Loucy (cell line): ENCODE data around the gene CMTM3.

Source experiments
- H2AFZ ChIP-seq: fragments of 200-600 bp; sonication (generic); 2 replicates; pipeline ENCODE4 v1.6.0; 2016; ENCODE audit warnings: antibody characterized with exemption, mild to moderate bottlenecking, low read length, moderate library complexity
- H3F3A ChIP-seq: fragments of 200-600 bp; 2 replicates; pipeline ENCODE4 v1.6.0; 2016; ENCODE audit warnings: antibody characterized with exemption, low read depth, mild to moderate bottlenecking
- H3K27me3 ChIP-seq: fragments of 200-600 bp; sonication (generic); 2 replicates; pipeline ENCODE4 v1.6.1; 2014; ENCODE audit warnings: low read length, mild to moderate bottlenecking; ENCODE audit not compliant: insufficient read depth, poor library complexity, severe bottlenecking
- H3K36me3 ChIP-seq: fragments of 200-600 bp; sonication (generic); 2 replicates; pipeline ENCODE4 v1.6.1; 2016; ENCODE audit warnings: low read length; ENCODE audit not compliant: insufficient read depth
- H3K4me1 ChIP-seq: fragments of 200-600 bp; sonication (generic); 2 replicates; pipeline ENCODE4 v1.5.1; 2014; ENCODE audit warnings: low read length, mild to moderate bottlenecking; ENCODE audit not compliant: insufficient read depth, poor library complexity, severe bottlenecking
- H3K4me2 ChIP-seq: fragments of 200-600 bp; sonication (generic); 2 replicates; pipeline ENCODE4 v1.6.0; 2014; ENCODE audit warnings: antibody characterized with exemption, low read length, low read depth, mild to moderate bottlenecking; ENCODE audit not compliant: poor library complexity, severe bottlenecking
- H3K4me3 ChIP-seq: fragments of 200-600 bp; sonication (generic); 2 replicates; pipeline ENCODE4 v1.5.1; 2014; ENCODE audit warnings: low read length, mild to moderate bottlenecking, mixed read lengths; ENCODE audit not compliant: poor library complexity, severe bottlenecking
- H3K79me2 ChIP-seq: fragments of 200-600 bp; sonication (generic); 2 replicates; pipeline ENCODE4 v1.6.1; 2014; ENCODE audit warnings: low read length; ENCODE audit not compliant: insufficient read depth
- H3K9ac ChIP-seq: fragments of 200-600 bp; sonication (generic); 2 replicates; pipeline ENCODE4 v1.6.0; 2014; ENCODE audit warnings: mild to moderate bottlenecking, low read depth, low read length, moderate library complexity; ENCODE audit not compliant: poor library complexity, severe bottlenecking
- H3K9me2 ChIP-seq: fragments of 200-600 bp; sonication (generic); replicated peaks from 2 replicates; pipeline ENCODE4 v1.6.1; 2016; ENCODE audit warnings: low read depth, low read length, mixed read lengths
- H3K9me3 ChIP-seq: fragments of 200-600 bp; sonication (generic); 2 replicates; pipeline ENCODE4 v1.6.1; 2014; ENCODE audit warnings: mild to moderate bottlenecking, antibody characterized with exemption, low read length, low read depth; ENCODE audit not compliant: insufficient read depth
- H4K20me1 ChIP-seq: fragments of 200-600 bp; sonication (generic); 2 replicates; pipeline ENCODE4 v1.6.0; 2014; ENCODE audit warnings: antibody characterized with exemption, low read length, mild to moderate bottlenecking; ENCODE audit not compliant: insufficient read depth, poor library complexity, severe bottlenecking
- EZH2phosphoT487 ChIP-seq: fragments of 200-600 bp; IDR thresholded peaks from 2 replicates; pipeline ENCODE4 v1.6.1; 2018; ENCODE audit warnings: antibody characterized with exemption, mild to moderate bottlenecking, moderate library complexity, borderline replicate concordance
- TF ChIP-seq, protein P1 (sequence below): fragments of 200-600 bp; sonication (generic); conservative IDR thresholded peaks from 2 replicates; pipeline ENCODE4 v1.5.1; 2014; ENCODE audit warnings: mild to moderate bottlenecking, antibody characterized with exemption, low read length

CMTM3 gene

DNA sequence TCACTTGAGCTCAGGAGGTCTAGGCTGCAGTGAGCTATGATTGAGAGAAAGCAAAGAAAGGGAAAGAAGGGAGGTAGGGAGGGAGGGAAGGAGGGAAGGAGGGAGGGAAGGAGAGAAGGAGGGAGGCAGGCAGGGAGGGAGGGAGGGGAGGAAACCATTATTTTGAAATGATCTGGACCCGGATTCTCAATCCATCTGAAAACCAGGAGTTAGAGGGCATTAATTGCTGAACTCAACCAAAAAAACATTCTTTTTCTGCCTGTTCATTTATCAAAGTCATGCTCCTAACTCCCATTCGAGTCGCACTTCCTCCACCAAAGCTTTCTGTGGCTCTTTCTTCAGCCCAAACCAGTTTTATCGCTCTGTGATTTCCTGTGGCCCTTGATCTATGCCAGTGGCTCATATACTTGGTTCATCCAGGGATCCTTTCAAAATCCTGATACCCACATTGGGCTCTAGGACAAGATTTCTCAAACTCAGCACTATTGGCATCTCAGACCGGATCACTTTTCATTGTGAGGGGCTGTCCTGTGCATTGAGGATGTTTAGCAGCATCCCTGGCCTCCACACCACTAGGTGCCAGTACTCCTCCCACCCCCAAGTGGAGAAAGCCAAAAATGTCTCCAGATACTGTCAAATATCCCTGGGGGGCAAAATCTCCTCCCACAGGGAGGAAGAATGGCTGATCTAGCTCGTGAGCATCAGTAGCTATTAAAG, 53.8 kb downstream of the CMTM3 start:
- no peaks in the 10 kb centered on the region for H3K9me2 ChIP-seq
- H3K4me3 ChIP-seq = no peak overlapping the region
- TF ChIP-seq, protein P1, sequence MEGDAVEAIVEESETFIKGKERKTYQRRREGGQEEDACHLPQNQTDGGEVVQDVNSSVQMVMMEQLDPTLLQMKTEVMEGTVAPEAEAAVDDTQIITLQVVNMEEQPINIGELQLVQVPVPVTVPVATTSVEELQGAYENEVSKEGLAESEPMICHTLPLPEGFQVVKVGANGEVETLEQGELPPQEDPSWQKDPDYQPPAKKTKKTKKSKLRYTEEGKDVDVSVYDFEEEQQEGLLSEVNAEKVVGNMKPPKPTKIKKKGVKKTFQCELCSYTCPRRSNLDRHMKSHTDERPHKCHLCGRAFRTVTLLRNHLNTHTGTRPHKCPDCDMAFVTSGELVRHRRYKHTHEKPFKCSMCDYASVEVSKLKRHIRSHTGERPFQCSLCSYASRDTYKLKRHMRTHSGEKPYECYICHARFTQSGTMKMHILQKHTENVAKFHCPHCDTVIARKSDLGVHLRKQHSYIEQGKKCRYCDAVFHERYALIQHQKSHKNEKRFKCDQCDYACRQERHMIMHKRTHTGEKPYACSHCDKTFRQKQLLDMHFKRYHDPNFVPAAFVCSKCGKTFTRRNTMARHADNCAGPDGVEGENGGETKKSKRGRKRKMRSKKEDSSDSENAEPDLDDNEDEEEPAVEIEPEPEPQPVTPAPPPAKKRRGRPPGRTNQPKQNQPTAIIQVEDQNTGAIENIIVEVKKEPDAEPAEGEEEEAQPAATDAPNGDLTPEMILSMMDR = peak; percentile 47
- no peak for TF ChIP-seq EZH2phosphoT487
- H3K4me1 ChIP-seq = peaks cover 6% of the 10 kb centered on the region
- H3K79me2 ChIP-seq = no peaks in the 10 kb centered on the region
- no peaks in the 10 kb centered on the region for H3F3A ChIP-seq
- peak overlapping the region; percentile 68 for H2AFZ ChIP-seq
- no peak overlapping the region for H3K9ac ChIP-seq
- no peaks in the 10 kb centered on the region for H4K20me1 ChIP-seq
- H3K4me2 ChIP-seq = peak overlapping the region; percentile 0
- no peaks in the 10 kb centered on the region for H3K27me3 ChIP-seq
- no peaks in the 10 kb centered on the region for H3K9me3 ChIP-seq
- H3K36me3 ChIP-seq = no peaks in the 10 kb centered on the region

DNA sequence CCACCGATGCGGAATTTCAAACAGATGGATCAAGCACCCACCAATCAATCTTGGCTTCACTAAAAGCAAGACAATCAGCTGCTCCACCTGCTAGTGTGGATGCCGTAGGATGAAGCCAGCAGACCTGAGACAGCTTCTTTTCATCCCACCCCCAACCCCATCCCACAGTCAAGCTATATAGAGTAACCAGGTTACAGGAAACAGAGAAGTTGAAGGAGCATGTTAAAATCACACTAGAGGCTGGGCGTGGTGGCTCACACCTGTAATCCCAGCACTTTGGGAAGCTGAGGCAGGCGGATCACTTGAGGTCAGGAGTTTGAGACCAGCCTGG, 54.3 kb downstream of the CMTM3 start:
- H3K9me2 ChIP-seq = no peaks in the 10 kb centered on the region
- no peak overlapping the region for H3K9ac ChIP-seq
- TF ChIP-seq, protein P1 = no peak
- TF ChIP-seq EZH2phosphoT487 = no peak
- no peaks in the 10 kb centered on the region for H3K27me3 ChIP-seq
- no peaks in the 10 kb centered on the region for H4K20me1 ChIP-seq
- no peaks in the 10 kb centered on the region for H3K9me3 ChIP-seq
- H2AFZ ChIP-seq = peak overlapping the region; percentile 68; the same call in 1 of the 2 replicates
- no peak overlapping the region for H3K4me3 ChIP-seq
- no peaks in the 10 kb centered on the region for H3F3A ChIP-seq
- H3K4me2 ChIP-seq = no peak overlapping the region
- H3K4me1 ChIP-seq = peaks cover 6% of the 10 kb centered on the region
- H3K79me2 ChIP-seq = no peaks in the 10 kb centered on the region
- H3K36me3 ChIP-seq = no peaks in the 10 kb centered on the region

DNA sequence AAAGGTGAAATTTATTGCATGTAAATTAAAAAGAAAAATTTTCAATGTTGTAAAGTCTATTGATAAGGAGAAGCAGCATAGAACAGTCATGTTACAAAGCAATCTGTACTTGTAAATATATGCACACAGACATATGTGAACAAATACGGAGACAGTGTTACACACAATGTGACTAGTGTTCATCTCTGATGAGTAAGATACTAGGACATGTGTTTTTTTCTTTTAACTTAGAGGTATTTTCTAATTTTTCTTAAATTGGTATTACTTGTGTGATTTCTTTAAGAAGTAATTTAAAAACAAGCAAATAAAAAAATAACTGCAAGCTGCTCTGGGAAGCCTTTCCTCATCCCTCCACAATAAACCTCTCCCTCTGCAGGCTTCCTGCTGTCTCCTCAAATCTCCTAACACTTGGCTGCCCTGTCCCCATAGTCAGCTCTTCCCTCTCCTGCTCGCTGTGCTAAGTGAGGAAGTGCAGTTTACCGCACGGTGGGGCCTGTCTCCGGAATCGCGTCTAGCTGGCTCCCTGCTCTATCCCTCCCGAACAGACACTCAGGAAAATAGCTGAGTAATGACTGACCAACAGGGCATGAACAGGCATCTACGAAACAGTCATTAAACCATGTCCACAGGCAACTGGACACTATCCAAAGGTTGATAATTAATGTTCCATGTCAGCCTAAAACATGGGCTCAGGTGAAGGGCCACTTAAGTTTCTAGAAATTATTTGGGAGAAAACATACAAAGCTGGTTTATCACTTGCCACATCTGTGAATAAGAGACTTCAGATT, 56.1 kb downstream of the CMTM3 start:
- H3K9me3 ChIP-seq = no peaks in the 10 kb centered on the region
- no peaks in the 10 kb centered on the region for H3F3A ChIP-seq
- no peaks in the 10 kb centered on the region for H3K27me3 ChIP-seq
- H4K20me1 ChIP-seq = no peaks in the 10 kb centered on the region
- no peaks in the 10 kb centered on the region for H3K79me2 ChIP-seq
- H3K9ac ChIP-seq = no peak overlapping the region
- H3K4me2 ChIP-seq = no peak overlapping the region
- no peak overlapping the region for H3K4me3 ChIP-seq
- H3K36me3 ChIP-seq = no peaks in the 10 kb centered on the region
- no peak for TF ChIP-seq EZH2phosphoT487
- TF ChIP-seq, protein P1 = no peak
- H3K4me1 ChIP-seq = peaks cover 6% of the 10 kb centered on the region
- no peaks in the 10 kb centered on the region for H3K9me2 ChIP-seq
- H2AFZ ChIP-seq = no peak overlapping the region
